T-helper 2 cell (primary cell): ENCODE data around the gene C1orf167.

ENCODE experiments used
- DNase-seq, 5 experiments: peaks; one replicate each; pipeline versions ENCODE4 v3.0.0 to v3.0.0-alpha.2; 2012 to 2022

The C1orf167 gene

DNA sequence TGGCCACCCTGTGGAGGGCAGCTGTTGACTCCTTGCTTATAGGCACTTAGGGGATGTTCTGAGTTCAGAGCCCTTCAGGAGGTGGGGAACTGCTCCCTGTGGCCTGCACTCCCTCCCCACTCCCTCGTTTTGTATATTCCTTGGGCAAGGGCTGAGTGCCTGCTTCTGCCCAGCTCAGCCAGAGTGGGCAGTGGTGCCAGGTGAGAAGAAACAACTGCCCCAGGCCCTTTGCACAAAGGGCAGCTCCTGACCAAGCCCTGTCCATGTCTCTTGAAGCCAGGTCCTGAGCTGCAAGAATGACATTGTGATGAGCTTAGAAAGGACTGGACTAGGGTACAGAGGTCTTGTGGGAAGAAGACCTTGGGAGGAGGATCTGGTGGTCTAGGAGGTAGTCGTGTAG, 23.9 kb upstream of the C1orf167 start:
- no peak for DNase-seq

DNA sequence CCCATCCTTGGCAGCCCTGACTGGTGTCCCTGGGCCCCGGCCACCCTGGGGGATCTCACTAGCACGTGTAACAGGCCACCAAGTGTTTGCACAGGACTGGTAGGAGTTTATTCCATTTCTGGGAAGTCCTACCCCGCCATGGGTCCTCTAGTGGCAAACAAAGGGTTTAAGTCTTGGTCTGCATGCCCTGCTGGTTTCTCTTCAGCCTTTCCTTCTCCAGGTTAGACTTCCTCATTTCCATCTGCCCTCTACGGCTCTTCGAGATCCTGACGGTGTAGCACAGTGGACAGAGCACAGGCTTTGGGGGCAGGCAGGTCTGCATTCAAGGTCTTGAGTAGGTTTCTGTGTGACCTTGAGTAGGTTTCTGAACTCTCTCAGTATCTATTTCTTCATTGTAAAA, 23.2 kb upstream of the C1orf167 start:
- no peak for DNase-seq

DNA sequence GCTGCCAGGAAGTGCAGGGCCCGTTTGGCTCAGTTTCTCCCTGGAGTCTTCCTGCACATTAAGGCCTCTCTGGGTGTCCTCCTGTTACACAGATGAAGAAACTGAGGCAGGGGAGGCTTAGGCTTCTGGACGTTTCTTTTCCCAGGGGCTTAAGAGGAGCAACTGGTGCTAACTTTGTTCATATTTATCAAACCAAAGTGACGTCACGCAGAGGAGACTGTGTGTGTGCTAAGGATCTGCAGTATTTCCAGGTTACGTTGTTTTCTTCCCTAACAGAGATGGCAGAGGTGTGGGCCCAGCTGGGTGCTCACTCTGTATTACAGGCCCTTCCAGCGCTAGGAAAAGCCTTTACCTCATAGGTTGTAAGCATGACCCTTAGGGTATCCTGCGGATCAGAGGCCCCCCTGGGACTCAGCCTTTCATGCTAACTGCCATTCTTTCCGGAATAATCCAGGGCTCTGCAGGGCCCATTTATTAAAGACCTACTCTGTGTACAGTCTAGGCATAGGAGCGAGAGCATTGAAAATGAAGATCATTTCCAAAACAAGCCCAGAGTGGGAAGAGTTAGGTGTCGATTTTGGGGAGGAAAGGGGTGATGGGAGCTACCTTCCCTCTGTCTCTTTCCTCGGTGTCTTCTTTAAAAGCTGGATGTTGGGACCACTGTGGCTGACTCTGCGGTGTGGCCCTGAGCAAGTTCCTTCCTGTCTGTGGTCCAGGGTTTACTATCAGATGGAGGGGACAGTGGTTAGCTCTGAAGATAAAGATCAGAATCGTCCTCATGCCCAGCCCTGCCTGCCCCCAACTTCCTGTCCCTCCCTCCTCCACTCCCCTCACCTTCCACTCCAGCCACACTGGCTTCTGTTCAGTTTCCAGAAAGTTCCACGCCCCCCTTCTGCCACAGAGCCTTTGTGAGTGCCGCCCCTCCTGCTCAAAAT, 21.5 kb upstream of the C1orf167 start:
- DNase-seq = peak in 2 of 5 experiments; percentile 50 to 88

DNA sequence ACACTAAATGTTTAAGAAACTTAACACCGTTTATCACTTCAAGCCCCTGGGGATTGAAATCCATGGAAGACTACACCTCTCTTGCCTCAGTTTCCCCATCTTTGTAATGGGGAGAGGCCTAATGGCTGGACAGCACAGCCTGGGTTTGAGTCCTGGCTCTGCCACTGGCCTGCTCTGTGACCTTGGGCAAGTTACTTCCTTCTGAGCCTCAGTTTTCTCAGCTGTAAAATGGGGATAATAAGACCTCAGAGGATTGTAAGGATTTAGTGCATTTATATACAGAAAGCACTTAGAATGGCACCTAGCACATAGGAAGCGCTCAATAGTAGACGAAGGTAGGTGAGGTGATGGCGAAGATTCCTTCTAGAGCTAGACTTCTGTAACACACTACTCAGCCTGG, 20.5 kb upstream of the C1orf167 start:
- DNase-seq = no peak

DNA sequence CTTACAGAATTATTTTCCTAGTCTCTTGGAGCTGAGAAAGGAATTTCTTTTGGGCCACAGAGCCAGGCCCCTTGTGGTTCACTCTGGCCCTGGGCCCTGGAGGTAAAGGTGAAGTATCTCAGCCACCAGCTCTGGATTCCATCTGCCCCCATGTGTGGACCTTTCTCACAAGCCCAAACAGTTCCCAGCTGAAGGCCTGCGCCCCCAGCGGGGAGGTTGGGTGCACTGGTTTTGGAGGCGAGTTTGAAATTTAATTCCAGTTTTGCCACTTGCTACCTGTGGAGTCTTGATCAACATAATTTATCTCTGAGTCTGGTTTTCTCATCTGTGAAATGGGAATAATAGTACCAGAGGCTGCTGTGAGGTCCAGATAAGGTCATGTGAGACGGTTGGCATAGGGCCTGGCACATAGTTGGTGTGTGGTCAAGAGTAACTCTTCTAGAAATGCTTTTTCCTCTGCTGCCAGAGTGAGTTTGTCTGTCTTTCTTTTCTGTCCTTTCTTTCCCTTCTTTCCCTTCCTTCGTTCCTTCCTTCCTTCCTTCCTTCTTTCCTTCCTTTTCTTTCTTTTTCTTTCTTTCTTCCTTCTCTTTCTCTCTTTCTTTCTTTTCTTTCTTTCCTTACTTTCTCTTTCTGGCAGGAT, 20.0 kb upstream of the C1orf167 start:
- DNase-seq = no peak

DNA sequence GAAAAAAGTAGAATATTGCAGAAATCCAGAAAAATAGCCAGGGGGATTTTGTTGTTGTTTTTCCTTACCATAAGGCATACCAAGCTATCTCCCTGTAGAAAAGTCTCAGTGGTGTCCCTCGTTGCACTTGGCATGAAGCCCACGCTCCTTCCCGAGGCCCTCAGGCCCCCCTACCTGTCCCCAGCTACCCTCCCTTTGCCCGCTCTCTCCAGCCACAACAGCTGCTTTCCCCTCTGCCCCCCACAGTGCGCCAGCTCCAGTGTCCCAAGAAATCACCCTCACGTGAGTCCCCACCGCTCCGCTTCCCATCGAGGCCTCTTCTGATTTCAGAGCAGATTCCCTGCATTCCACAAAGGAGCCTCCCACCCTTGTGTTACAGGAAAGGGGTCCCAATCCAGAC, 17.7 kb upstream of the C1orf167 start:
- DNase-seq = no peak

DNA sequence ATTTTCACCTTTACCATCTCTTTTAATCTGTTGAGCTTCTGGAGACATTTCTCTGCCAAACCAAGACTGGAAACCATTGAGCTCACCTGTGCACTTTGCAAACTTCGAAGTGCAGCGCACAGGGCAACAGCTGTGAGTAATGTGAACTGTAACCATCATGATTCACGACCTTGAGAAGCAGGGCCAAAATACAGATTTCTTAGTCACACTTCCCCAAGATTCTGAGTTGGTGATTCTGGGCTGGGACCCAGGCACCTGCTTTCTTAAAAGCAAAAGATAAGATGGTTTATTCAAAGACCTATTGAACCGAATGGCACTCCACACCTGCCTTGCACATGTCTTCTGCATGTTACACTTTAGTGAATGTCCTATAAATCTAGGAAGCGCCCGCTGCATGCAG, 15.9 kb upstream of the C1orf167 start:
- no peak for DNase-seq

DNA sequence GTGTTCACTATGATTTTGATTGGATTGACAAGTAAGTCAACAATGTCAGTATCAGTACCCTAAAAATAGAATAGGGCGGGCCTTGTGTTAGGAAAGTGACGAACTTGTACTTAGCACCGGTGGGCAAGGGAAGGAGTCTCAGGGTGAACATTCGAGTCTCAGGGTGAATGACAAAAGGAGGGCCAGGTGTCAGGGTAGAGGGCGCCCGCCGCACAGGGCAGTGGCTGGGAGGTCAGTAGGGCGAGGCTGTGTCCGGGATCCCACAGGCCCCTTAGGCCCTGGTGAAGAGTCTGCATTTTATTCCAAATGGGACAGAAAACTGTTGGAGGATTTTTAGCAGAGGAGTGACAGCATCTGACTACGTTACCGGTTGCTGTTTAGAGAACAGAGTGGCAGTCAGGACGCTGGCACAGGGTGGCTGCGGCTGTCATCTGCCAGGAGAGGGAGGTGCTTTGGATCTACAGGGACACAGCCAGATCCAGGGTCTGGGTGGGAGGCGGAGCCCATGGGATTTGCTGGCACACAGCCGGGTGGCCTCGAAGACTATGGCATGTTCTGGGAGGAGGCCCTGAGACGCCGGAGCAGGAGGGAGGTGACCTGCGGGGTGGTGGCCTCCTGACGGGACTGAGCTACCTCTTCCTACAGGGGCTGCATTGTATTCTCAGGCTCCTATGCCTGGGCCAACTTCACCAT, 15.1 kb upstream of the C1orf167 start:
- no peak for DNase-seq

DNA sequence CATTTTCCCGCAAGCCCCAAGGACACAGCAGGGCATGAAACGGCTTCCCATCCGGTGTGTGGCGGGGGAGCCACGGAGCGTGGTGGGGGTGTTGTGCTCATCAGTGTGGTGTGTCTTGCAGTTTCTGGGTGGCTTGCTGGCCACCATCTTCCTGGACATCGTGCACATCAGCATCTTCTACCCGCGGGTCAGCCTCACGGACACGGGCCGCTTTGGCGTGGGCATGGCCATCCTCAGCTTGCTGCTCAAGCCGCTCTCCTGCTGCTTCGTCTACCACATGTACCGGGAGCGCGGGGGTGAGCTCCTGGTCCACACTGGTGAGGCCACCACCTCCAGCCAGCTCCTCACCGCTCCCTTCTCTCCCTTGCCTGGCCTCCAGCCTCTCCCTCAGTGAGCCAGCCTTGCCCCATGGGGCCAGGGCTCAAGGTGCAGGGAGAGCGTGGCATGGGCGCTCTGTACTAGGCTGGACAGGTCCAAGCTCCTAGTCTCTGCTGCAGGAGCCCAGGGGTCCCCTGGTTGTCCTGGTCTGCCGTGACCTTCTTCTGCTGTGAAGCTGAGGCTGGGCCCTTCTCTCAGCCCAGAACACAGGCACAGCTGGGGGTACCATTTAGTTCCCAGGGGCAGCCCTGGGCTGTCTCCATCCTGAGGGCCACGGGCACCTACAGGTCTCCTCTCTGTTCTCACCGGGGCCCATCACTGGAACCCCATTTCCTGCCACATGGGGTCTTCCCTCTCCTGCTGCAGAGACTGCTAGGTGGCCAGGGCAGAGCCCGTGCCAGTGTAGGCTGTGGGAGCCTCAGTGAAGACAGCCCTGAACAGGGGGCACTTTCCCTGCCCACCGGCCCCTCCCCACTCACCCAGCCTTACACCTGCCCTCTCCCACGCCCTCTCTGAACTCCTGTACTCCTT, 13.4 kb upstream of the C1orf167 start:
- DNase-seq = no peak

DNA sequence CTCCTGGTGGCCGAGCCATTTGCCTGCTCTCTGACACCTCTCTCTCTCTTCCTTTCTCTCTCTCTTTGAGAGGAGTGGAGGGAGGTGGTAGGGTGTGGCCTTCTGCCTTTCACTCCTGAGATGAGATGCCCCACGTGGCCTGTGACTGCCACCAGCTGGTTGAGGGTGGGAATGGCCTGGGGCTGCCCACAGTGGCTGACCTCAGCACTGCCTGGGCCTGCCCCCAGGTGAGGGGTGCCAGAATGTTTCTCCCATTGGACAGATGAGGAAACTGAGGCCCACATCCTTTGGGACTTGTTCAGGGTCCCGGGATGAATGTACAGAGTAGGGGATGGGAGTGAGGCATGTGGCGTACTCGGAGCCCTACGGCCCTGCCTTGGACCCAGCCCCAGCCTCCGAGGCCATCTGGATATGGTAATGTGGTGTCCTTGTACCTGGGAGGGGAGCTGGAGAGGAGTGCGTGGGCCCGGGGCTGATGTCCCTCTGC, 12.7 kb upstream of the C1orf167 start:
- DNase-seq = peak in 4 of 5 experiments; percentile 21 to 70 (median 38)

DNA sequence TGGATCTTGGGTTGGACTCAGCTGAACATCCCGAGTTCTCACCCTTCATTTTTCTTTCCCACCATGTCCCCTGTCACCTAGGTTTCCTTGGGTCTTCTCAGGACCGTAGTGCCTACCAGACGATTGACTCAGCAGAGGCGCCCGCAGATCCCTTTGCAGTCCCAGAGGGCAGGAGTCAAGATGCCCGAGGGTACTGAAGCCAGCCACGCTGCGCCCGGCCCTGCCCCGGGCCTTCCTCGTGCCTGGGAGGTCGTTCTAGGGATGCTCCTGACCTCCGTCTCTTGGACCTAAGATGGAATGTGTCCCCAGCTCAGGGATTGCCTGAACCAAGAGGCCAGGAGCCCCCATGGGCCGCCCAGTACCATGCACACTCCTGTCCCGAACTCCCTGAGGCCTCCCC, 12.0 kb upstream of the C1orf167 start:
- no peak for DNase-seq

DNA sequence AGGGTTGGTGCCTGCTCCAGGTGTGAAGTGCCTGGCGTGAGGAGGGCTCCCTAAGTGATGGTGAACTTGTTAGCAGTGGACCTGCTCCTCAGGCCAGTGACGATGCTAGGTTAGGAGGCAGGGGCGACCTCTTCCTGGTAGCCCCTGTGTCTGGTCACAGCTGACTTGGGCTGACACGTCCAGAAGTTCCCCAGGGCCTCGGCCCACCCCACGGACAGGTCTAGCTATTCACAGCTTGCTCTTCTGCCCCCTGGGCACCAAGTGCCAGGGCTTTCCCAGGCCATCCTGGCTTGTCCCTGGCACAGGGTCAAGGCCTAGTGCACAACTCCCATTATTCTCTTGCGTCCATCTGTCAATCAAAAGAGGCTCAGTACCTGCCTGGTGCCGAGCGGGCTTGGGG, 10.9 kb upstream of the C1orf167 start:
- DNase-seq = no peak

DNA sequence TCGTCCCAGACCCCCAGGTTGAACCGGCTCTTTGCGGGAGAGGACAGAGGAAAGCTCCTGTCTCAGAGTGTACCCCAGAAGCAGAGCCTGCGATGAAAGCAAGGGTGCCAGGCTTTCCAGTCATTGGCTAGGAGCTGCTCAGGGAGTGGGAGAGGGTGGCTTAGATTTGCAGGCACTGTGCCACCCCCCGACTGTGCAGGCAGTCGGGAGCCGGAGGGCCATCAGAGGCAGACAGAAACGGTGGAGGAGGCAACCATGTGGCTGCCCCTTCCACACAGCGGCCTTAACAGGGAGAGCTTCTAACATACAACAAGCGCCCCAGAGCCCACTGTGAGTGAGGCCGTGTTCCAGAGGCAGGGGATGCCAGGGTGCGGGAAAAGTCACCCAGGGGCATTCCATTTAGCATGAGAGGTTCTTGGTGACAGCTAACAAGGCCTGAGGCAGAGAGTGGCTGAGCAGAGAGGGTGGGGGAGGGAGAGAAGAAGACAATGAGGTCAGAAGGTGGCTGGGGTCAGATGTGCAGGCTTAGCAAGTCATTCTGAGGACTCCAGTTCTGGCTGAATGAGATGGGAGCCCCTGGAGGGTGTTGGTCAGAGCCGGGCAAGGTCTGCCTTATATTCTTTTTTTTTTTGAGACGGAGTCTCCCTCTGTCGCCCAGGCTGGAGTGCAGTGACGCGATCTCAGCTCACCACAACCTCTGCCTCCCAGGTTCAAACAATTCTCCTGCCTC, 9.5 kb upstream of the C1orf167 start:
- no peak for DNase-seq

DNA sequence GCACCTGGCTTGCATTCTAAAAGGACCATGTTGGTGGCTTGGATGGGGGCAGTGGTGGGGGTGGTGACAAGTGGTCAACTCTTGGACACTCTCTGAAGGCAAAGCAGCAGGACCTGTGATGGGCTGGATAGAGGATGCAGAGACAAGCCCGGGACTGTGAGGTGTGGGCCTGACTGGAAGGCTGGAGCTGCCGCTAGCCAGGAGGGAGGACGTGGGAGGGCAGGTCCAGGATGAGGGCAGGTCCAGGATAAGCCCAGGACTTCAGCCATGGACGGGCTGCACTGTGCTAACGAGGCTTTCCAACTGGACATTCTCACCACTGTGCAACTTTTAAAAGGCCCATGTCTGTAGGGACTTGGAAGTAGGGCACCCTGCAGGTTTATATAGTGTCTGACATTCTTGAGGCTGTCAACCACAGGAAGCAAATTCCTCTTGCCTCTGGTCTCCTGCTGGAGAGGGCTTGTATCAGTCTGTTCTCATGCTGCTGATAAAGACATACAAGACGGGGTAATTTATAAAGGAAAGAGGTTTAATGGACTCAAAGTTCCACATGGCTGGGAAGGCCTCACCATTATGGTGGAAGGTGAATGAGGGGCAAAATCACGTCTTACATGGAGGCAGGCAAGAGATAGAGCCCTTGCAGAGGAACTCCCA, 8.3 kb upstream of the C1orf167 start:
- no peak for DNase-seq

DNA sequence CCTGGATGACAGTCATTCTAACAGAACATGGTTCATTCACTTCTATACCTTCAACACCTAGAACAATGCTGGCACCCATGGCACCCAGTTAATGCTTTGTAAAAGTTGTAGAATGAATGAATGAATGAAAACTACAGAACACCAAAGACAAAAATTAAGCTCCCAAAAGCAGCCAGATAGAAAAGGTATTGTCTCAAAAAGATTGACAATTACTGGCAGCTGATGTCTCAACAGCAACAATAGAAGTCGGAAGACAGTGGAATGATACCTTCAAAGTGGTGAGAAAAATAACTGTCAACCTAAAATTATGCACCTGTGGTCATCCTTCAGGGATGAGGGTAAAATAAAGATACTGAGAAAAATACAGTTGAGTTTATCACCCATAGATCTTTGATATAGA, 4.9 kb upstream of the C1orf167 start:
- no peak for DNase-seq

DNA sequence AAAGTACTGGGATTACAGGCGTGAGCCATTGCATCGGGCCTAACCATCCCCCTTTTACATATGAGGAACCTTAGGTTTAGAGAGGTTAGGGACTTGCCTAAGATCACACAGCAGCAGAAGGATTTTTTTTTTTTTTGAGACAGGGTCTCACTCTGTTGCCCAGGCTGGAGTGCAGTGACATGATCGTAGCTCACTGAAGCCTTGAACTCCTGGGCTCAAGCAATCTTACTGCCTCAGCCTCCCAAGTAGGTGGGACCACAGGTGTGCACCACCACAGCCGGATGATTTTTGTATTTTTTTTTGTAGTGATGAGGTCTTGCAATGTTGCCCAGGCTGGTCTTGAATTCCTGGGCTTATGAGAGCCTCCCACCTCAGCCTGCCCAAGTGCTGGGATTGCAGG, 2.2 kb upstream of the C1orf167 start:
- DNase-seq = no peak

DNA sequence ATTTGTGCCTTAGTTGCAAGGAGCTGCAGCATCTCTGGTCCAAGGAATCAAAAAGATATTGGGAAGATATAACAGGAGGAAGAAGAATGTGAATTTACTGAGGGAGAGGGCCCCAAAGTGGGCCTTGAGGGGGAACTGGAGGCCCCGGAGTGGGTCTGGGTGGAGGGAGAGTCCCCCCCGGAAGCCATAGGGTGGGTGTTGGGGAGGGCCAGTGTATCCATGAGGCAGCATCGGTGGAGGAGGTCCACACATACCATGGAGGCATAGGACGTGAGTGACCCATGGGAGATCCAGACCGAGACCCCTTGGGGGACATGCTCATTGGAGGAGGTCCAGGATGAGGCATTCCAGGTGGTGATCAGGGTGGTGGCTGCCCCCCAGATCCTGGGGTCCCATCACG, 708 bp upstream of the C1orf167 start:
- no peak for DNase-seq

DNA sequence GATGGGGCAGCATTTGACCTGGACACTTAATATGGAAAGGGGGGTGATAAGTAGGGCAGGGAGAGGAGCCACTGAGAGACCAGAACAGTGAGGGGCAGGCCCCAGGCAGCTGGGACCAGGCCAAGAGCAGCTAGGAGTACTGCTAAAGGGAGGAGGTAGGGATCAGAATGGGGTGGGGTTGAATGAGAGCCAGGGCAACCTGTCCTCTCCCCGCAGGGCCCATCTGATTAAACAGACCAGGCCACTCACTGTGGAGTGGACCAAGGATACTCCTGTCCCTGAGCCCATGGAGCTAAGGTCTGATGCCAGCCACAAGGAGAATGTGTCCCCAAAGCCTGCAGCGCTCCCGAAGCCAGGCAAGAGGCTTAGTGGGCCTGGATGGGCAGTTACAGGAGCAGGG, 2.1 kb downstream of the C1orf167 start:
- DNase-seq = no peak

DNA sequence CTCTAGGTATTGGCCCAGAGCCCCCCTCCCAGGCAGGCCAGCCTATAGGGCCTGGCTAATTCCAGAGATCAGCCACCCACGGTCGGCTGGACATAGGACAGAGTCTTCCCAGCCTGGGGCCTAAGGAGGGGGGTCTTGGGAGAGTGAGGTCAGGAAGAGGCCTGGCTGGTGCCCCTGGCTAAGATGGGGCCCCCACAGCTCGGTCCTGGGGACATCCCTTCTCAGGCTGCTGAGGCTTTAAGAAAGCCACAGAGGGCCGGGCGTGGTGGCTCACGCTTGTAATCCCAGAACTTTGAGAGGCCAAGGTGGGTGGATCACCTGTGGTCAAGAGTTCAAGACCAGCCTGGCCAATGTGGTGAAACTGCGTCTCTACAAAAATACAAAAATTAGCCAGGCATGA, 2.5 kb downstream of the C1orf167 start:
- no peak for DNase-seq

DNA sequence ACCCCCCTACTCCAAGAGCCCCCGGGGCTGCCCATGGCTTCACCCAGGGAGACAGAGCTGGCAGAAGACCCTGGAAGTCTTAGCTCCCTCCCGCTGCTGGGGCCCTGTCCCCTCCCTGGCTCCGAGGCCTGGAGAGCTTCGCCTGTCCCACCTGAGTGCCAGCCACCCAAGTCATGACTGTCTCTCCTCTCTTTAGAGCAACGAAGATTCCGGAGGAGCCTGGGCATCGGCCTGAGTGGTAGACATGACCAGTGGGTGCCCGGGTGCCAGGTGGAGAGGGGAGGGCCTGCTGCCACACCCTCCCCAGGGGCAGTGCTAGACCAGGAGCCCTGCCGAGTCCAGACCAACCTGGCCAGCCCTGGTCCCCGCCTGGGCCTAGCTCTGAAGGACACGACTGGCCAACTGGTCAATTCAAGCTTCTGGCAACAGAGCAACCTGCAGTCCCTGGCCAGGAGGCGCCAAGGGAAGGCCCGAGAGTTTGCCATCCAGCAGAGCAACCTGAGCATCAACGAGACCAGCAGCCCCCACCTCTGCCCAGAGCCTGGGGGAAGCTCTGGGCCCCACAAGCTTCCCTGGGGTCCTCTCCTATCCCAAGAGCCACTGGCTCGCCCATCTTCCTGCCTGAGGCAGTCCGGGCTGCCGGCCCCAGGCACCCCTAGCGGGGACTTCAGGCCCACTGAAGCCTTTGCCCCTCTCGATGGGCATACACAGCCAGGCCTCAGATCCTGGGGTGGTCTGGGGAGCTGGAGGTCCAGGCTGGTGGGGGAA, 3.9 kb downstream of the C1orf167 start:
- DNase-seq = no peak

DNA sequence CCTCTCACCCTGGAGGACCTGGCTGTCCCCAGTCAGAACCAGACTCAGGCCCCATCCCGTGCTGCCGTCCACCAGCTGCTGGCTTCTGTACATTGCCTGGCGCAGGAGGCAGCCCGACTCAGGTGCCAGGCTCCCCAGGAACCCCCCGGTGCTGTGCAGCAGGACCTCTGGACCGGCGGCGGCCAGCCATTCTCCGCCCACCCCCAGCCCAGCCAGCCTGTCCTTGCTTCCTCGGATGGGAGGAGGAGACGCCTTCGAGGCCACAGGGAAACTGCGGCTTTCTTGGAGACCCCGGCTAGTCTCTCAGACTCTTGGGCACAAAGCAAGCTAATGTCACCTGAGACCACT, 4.4 kb downstream of the C1orf167 start:
- no peak for DNase-seq
